ENCODE data around the gene MYADML2. TPM values are rescaled to one million over a fixed set of nuclear protein-coding genes. Genes with fewer than 3 reads are reported as not detected.

Gene MYADML2
- total and polyA plus RNA-seq, 8 donors: not detected

DNA sequence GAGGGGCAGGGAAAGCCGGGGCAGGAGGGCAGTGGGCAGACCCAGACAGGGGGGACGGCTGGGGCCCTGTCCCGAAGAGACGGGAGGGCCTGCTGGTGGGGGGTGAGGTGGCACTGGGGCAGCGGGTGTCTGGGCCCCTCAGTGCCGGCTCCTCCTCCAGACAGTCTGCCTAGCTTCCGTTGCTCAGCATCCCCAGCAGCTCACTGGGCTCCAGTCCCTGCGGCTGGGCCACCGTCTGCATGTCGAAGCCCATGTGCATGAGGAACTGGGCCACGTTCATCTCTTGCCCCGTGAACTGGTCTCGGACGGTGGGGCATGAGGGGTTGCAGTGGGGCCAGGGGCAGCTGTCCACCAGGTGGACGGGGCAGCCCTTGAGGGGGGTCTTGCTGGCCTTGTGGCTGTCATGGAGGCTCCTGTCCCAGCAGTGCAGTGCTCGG is 5.8 kb upstream of the MYADML2 start:
- DNase-seq: no peak
- intact Hi-C loops (cut with DNase I; ENCODE audit: low total_unique reads): no loop called here
- TF ChIP-seq EP300 (IDR thresholded peaks at IDR 0.05) (no peak), POLR2A (IDR thresholded peaks at IDR 0.05) (no peak), CTCF (IDR thresholded peaks at IDR 0.05) (no peak), POLR2AphosphoS5 (IDR thresholded peaks at IDR 0.05) (no peak)
- Histone ChIP-seq H3K9me3 (no peaks in the 10 kb centered on the region), H3K36me3 (no peaks in the 10 kb centered on the region), H3K4me1 (no peaks in the 10 kb centered on the region), H3K4me3 (no peak overlapping the region), H3K27me3 (peaks cover 0 to 49% (median 1%) of the 10 kb centered on the region in 3 donors), H3K27ac (no peak overlapping the region)
- WGBS, 5 donors: 72 to 88% (median 77%) methylated on average over 10 to 16 of the region's 16 CpGs

DNA sequence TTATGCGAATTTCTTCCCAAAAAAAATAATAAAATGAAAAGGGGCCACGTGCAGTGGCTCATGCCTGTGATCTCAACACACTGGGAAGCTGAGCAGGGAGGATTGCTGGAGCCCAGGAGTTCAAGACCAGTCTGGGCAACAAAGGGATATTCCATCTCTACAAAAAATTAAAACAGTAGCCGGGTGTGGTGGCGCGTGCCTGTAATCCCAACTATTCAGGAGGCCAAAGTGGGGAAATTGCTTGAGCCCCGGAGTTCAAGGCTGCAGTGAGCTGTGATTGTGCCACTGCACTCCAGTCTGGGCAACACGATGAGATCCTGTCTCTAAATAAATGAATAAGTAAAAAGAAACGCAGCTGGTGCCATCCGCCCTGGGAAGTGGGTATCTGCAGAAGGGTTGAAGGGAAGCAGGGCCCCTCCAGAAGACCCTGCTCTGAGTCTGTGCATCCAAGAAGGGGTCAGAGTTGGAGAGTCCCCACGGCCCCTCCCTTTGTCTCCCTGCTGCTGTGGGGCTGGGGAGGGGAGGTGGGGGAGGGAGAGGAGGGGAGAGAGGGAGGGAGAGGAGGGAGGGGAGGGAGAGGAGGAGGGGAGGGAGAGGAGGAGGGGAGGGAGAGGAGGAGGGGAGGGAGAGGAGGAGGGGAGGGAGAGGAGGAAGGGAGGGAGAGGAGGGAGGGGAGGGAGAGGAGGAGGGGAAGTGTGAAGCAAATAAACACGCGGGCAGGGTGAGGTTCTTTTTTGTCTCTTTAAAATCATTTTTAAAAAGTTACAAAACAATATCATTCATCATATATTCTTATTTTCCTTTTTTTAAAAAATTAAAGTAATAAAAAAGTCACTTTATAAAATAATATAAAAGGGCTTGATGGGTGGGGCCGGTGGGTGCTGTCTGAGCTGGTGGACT is 5.0 kb upstream of the MYADML2 start:
- Histone ChIP-seq H3K9me3 (no peaks in the 10 kb centered on the region), H3K36me3 (no peaks in the 10 kb centered on the region), H3K4me1 (no peaks in the 10 kb centered on the region), H3K27ac (no peak overlapping the region), H3K4me3 (no peak overlapping the region), H3K27me3 (peaks cover 0 to 41% (median 0%) of the 10 kb centered on the region in 3 donors)
- WGBS, 5 donors: 59 to 66% (median 61%) methylated on average over 12 to 13 of the region's 13 CpGs
- no peak for DNase-seq
- TF ChIP-seq POLR2A (IDR thresholded peaks at IDR 0.05) (no peak), EP300 (IDR thresholded peaks at IDR 0.05) (no peak), POLR2AphosphoS5 (IDR thresholded peaks at IDR 0.05) (no peak), CTCF (IDR thresholded peaks at IDR 0.05) (no peak)
- intact Hi-C loops (cut with DNase I; ENCODE audit: low total_unique reads): no loop called here

DNA sequence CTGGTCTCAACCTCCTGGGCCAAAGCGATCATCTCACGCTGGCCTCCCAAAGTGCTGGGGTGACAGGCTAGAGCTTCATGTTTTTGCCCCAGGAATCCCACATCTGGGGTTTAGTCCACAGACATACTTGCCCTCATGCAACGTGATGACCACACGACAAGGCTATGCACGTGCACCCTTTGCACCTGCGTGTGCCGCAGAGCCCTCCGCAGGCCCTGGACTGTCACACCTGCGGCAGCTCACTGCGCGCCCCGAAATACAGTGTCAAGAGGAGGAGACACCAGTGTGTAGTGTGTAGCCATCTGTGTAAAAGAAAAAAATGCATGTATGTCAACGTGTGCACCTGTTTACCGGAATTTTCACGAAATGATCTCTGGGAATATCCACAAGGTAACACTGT is 3.5 kb upstream of the MYADML2 start:
- intact Hi-C loops (cut with DNase I; ENCODE audit: low total_unique reads): no loop called here
- H3K27ac ChIP-seq: no peak overlapping the region
- TF ChIP-seq EP300 (IDR thresholded peaks at IDR 0.05) (no peak), CTCF (IDR thresholded peaks at IDR 0.05) (no peak), POLR2A (IDR thresholded peaks at IDR 0.05) (no peak), POLR2AphosphoS5 (IDR thresholded peaks at IDR 0.05) (no peak)

GRCh38 chr17:81948635-81949378 is 1.8 kb upstream of the MYADML2 start:
- Histone ChIP-seq H3K4me1 (no peaks in the 10 kb centered on the region), H3K4me3 (no peak overlapping the region), H3K9me3 (no peaks in the 10 kb centered on the region), H3K27ac (no peak overlapping the region), H3K27me3 (peaks cover 0 to 31% (median 0%) of the 10 kb centered on the region in 3 donors), H3K36me3 (no peaks in the 10 kb centered on the region)
- 68 to 81% (median 80%) methylated on average over 14 to 17 of the region's 17 CpGs for WGBS, 5 donors
- no peak for DNase-seq
- no peak for TF ChIP-seq CTCF (IDR thresholded peaks at IDR 0.05)
- intact Hi-C loops (cut with DNase I; ENCODE audit: low total_unique reads): no loop called here

More for the DNA sequence above, 3.5 kb upstream of the MYADML2 start:
- H3K4me3 ChIP-seq: no peak overlapping the region
- H3K9me3 ChIP-seq: no peaks in the 10 kb centered on the region
- DNase-seq: no peak
- WGBS, 5 donors: 80 to 87% (median 85%) methylated on average over 11 to 15 of the region's 15 CpGs
- H3K4me1 ChIP-seq: no peaks in the 10 kb centered on the region
- H3K27me3 ChIP-seq: peaks cover 0 to 35% (median 0%) of the 10 kb centered on the region in 3 donors
- H3K36me3 ChIP-seq: no peaks in the 10 kb centered on the region
